ENCODE data around the gene PDZD2. TPM values are rescaled to one million over a fixed set of nuclear protein-coding genes. Genes with fewer than 3 reads are reported as not detected.
"Not testable (repeated sequence)": the region's sequence is repeated elsewhere in the genome, so short reads cannot be mapped to it uniquely, and the experiment has no call there.

Gene PDZD2
- total RNA-seq, 3 donors from 2014 or later, result 1.8 to 10.1 (median 2.1) TPM

GRCh38 chr5:31728039-31728438 is 89.1 kb downstream of the PDZD2 start:
- TF ChIP-seq CTCF (IDR thresholded peaks at IDR 0.05), result no peak
- Histone ChIP-seq H3K4me3 (no peak overlapping the region), H3K4me1 (ENCODE audit: low read depth) (no peaks in the 10 kb centered on the region), H3K36me3 (ENCODE audit: low read depth) (no peaks in the 10 kb centered on the region), H3K9me3 (no peaks in the 10 kb centered on the region)
- intact Hi-C loops (cut with DNase I, micrococcal nuclease), result no loop called here
- DNase-seq (no peak), ATAC-seq (no peak)

- H3K36me3 ChIP-seq (ENCODE audit: low read depth); ATAC-seq; H3K9me3 ChIP-seq; DNase-seq; intact Hi-C loops (cut with DNase I, micrococcal nuclease); H3K4me1 ChIP-seq (ENCODE audit: low read depth); H3K4me3 ChIP-seq: not testable (repeated sequence)
These were observed 89.9 kb downstream of the PDZD2 start for GRCh38 chr5:31728806-31729205.

- Histone ChIP-seq H3K36me3 (ENCODE audit: low read depth) (no peaks in the 10 kb centered on the region), H3K4me3 (no peak overlapping the region), H3K4me1 (ENCODE audit: low read depth) (no peaks in the 10 kb centered on the region), H3K9me3 (no peaks in the 10 kb centered on the region)
- intact Hi-C loops (cut with DNase I, micrococcal nuclease), result no loop called here
- TF ChIP-seq CTCF (IDR thresholded peaks at IDR 0.05), result no peak
- DNase-seq (no peak), ATAC-seq (no peak)
These were observed 91.2 kb downstream of the PDZD2 start for GRCh38 chr5:31730139-31730538.

- ATAC-seq (no peak), DNase-seq (no peak)
- TF ChIP-seq CTCF (IDR thresholded peaks at IDR 0.05), result no peak
- Histone ChIP-seq H3K36me3 (ENCODE audit: low read depth) (no peaks in the 10 kb centered on the region), H3K9me3 (no peaks in the 10 kb centered on the region), H3K4me3 (no peak overlapping the region), H3K4me1 (ENCODE audit: low read depth) (no peaks in the 10 kb centered on the region)
- intact Hi-C loops (cut with DNase I, micrococcal nuclease), result no loop called here
These were observed 92.1 kb downstream of the PDZD2 start for GRCh38 chr5:31731016-31731415.

- DNase-seq (no peak), ATAC-seq (no peak)
- intact Hi-C loops (cut with DNase I, micrococcal nuclease), result no loop called here
- Histone ChIP-seq H3K9me3 (no peaks in the 10 kb centered on the region), H3K4me1 (ENCODE audit: low read depth) (no peaks in the 10 kb centered on the region), H3K36me3 (ENCODE audit: low read depth) (no peaks in the 10 kb centered on the region), H3K4me3 (no peak overlapping the region)
- TF ChIP-seq CTCF (IDR thresholded peaks at IDR 0.05), result no peak
These were observed 92.9 kb downstream of the PDZD2 start for GRCh38 chr5:31731710-31732301.

GRCh38 chr5:31732821-31733220 is 93.9 kb downstream of the PDZD2 start:
- H3K4me1 ChIP-seq (ENCODE audit: low read depth); intact Hi-C loops (cut with DNase I, micrococcal nuclease); H3K36me3 ChIP-seq (ENCODE audit: low read depth); H3K9me3 ChIP-seq; DNase-seq; ATAC-seq; H3K4me3 ChIP-seq: not testable (repeated sequence)

- ATAC-seq, result no peak
- H3K4me1 ChIP-seq (ENCODE audit: low read depth), result no peaks in the 10 kb centered on the region
- no peaks in the 10 kb centered on the region for H3K36me3 ChIP-seq (ENCODE audit: low read depth)
- no peak for TF ChIP-seq CTCF (IDR thresholded peaks at IDR 0.05)
- intact Hi-C loops (cut with DNase I, micrococcal nuclease), result no loop called here
- H3K4me3 ChIP-seq, result no peak overlapping the region
- no peak for DNase-seq
- no peaks in the 10 kb centered on the region for H3K9me3 ChIP-seq
These were observed 94.4 kb downstream of the PDZD2 start for GRCh38 chr5:31733371-31733770.
